ENCODE results near the gene NPTN.
"Not testable (repeated sequence)": the region's sequence is repeated elsewhere in the genome, so short reads cannot be mapped to it uniquely, and the experiment has no call there.

NPTN gene

GRCh38 chr15:73600413-73601335 lies 32.5 kb downstream of the NPTN start:
- DNase-seq: no peak

- DNase-seq: no peak
Measured at GRCh38 chr15:73599934-73600333, 33.3 kb downstream of the NPTN start.

- DNase-seq: no peak
Measured at GRCh38 chr15:73598530-73599160, 34.5 kb downstream of the NPTN start.

GRCh38 chr15:73597036-73597638 lies 36.1 kb downstream of the NPTN start:
- no peak for DNase-seq

GRCh38 chr15:73596174-73596573 lies 37.0 kb downstream of the NPTN start:
- DNase-seq: no peak

- DNase-seq: no peak
Measured at GRCh38 chr15:73594109-73594508, 39.1 kb downstream of the NPTN start.

- no peak for DNase-seq
Measured at GRCh38 chr15:73593304-73594074, 39.7 kb downstream of the NPTN start.

GRCh38 chr15:73590263-73590662 lies 42.9 kb downstream of the NPTN start:
- no peak for DNase-seq

GRCh38 chr15:73589766-73590165 lies 43.4 kb downstream of the NPTN start:
- no peak for DNase-seq

- DNase-seq: no peak
Measured at GRCh38 chr15:73585871-73586654, 47.1 kb downstream of the NPTN start.

- DNase-seq: no peak
Measured at GRCh38 chr15:73584699-73585420, 48.3 kb downstream of the NPTN start.

- DNase-seq: no peak
Measured at GRCh38 chr15:73583544-73583943, 49.6 kb downstream of the NPTN start.

GRCh38 chr15:73582851-73583379 lies 50.3 kb downstream of the NPTN start:
- no peak for DNase-seq

- DNase-seq: no peak
Measured at GRCh38 chr15:73578026-73578425, 55.2 kb downstream of the NPTN start.

GRCh38 chr15:73577593-73577992 lies 55.6 kb downstream of the NPTN start:
- DNase-seq: not testable (repeated sequence)

GRCh38 chr15:73575636-73576247 lies 57.4 kb downstream of the NPTN start:
- DNase-seq: no peak

GRCh38 chr15:73573572-73573971 lies 59.6 kb downstream of the NPTN start:
- no peak for DNase-seq

GRCh38 chr15:73573037-73573436 lies 60.2 kb downstream of the NPTN start:
- DNase-seq: no peak

GRCh38 chr15:73572296-73572695 lies 60.9 kb downstream of the NPTN start:
- no peak for DNase-seq

GRCh38 chr15:73571346-73571745 lies 61.8 kb downstream of the NPTN start:
- no peak for DNase-seq

Data from activated CD8-positive, alpha-beta memory T cell treated with anti-CD3 and anti-CD28 coated beads, Interleukin-2, amount 50 U/mL, for 4 hours (primary cell).